Embryonic facial prominence (tissue), 1 donor: ENCODE results near the gene SLC9A9.

ENCODE experiments used
- DNase-seq: peaks from one replicate; pipeline ENCODE4 v3.0.0-alpha.2; 2016; ENCODE audit errors: extremely low spot score

The SLC9A9 gene

GRCh38 chr3:143510601-143511000 is 337.7 kb downstream of the SLC9A9 start:
- DNase-seq, result no peak

DNA sequence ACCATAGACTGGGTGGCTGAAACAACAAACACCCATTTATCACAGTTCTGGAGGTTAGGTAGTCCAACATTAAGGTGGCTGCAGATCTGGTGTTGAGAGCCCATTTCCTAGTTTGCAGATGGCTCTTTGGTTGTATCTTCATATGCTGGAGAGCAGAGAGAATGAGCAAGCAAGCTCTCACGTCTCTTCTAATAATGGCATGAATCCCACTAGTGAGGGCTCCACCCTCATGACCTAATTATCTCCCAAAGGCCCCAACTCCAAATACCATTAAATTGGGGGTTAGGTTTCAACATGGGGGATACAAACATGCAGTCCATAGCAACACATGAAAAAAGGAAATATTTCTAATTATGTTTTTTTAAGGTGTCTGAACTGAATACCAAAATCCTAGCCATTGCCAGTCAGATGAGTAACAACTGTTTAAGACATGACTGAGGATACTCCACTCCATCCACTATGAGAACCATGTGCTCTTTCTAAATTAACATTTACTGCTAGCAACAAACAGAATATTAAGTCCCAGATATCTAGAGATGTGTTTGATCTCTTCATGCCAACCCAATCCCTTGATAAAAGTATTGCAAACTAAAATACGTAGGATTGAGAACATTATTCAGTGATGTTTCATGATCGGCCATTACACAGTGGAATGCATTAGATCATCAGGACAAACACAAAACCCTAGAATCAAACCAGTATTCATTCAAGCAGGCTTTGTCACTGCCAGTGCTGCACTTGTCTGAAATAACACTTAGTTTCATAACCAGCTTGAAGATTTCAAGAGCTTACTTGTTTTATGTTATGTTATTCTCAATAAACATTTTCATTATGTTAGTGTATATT is 340.3 kb downstream of the SLC9A9 start:
- DNase-seq, result no peak

- no peak for DNase-seq
These were observed 342.1 kb downstream of the SLC9A9 start for GRCh38 chr3:143506190-143506589.

DNA sequence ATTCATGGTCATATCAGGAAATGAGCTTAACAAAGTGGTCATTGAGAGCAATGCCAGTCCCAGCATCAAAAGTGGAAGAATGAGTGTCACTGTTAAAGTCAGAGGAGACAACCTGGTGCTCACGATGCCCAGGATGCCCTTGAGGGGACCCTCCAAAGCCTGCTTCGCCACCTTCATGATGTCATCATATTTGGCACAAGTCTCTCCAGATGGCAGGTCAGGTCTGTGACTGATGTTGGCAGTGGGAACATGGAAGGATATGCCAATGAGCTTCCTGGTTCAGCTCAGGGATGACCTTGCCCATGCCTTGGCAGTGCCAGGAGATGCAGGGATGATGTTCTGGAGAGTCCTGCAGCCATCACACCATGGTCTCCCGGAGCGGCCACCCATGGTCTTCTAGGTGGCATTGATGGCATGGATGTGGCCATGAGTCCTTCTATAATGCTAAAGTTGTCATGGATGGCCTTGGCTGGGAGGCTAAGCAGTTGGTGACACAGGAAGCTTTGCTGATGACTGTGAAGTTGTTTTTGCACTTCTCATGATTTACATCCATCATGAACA is 344.9 kb downstream of the SLC9A9 start:
- DNase-seq, result no peak

- no peak for DNase-seq
These were observed 346.2 kb downstream of the SLC9A9 start for GRCh38 chr3:143502081-143502480.

DNA sequence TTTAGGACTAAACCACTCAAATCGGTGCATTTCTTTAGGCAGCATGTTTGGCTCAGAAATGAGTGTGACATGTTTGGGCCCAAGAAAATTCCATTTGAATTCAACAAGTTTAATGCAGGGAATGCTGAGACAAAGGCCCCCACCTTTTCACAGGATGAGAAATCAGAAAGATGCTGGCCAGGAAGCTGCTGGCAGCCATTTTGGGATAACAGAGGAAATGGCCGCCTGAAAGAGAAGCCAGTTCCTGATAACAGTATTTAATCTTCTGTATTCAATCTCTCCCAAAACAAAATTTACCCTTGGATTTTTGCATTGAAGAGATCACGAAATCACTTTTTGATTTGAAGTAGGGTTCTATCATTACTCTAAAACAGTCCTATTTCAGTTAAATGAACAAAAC is 350.9 kb downstream of the SLC9A9 start:
- no peak for DNase-seq

- no peak for DNase-seq
These were observed 352.1 kb downstream of the SLC9A9 start for GRCh38 chr3:143496191-143496590.

DNA sequence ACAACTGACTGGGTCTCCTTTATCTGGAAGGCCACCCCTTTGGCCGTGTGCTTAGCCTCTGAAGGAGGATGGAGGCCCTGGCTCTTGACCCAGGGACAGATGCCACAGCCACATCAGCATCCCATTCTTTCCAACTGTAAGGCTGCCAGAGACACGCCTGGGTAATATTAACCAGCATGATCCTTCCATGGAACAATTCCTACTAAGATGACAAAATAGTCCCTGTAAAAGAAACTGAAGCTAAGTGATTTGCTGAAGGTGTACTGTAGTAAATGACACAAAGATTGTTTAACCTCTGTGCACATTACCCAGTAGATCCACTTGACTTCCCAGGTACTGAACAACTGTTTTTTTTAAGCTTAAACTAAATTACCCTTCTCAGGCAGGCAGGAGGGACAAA is 352.7 kb downstream of the SLC9A9 start:
- no peak for DNase-seq

DNA sequence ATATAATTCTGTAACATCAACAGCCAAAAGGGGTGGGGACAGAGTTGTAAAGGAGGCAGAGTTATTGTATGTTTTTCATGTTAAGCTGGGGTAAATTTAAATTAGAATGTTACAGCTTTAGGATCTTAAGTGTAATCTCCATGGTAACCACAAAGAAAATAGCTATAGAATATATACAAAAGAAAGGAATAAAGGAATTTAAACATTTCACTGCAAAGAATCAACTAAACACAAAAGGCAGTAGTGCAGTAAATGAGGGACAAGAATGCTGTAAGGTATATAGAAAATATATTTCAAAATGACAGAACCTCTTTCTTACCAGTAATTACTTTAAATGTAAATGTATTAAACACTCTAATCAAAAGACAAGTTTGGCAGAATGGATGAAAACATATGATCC is 361.7 kb downstream of the SLC9A9 start:
- DNase-seq, result no peak

GRCh38 chr3:143484846-143485512 is 363.3 kb downstream of the SLC9A9 start:
- no peak for DNase-seq

GRCh38 chr3:143483214-143483613 is 365.1 kb downstream of the SLC9A9 start:
- no peak for DNase-seq

DNA sequence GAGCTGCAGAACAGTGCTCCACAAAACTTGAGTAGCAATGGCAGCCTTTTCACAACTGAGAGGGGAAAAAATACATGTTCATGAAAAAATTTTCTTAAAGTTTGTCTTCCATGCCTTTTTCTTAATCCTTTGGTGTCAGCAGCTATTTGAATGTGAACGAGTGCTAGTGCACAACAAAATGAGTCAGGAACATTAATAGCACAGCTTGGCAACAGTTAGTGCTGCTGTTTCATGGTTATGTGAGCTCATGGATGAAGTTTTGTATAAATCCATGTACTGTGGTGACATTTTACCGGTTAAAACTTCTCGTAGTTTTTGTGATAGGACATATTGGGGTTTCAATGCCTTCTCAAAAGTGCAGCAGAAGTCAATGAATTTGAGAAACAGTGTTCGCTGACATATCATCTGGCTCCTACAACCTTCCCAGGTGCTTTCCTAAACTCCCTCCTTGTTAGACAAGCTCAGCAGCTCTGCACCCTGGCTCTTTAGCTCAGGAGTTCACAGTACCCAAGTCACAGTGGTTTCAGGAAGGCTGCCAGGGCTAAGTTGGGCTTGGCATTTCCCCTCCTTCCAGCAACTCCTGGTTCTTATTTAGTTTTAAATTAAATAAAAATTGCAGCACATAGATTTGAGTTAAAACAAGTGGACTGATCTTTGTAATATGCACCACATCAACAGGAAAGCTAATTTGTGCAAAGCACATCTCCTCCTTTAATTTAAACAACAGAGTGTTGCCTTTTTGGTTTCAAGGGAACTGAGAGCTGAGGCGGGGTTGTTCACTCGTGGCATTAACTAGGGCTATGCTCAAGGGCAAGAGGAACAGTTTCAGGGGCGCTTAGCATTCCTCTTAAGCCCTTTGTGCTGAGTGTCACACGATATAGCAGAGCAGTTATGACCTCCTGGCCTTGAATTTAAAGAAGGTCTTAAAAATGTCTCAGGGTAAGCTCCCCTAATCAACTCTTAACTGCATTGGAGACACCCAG is 365.9 kb downstream of the SLC9A9 start:
- no peak for DNase-seq

- DNase-seq, result no peak
These were observed 367.9 kb downstream of the SLC9A9 start for GRCh38 chr3:143480344-143480743.

GRCh38 chr3:143479727-143480126 is 368.5 kb downstream of the SLC9A9 start:
- DNase-seq, result no peak

DNA sequence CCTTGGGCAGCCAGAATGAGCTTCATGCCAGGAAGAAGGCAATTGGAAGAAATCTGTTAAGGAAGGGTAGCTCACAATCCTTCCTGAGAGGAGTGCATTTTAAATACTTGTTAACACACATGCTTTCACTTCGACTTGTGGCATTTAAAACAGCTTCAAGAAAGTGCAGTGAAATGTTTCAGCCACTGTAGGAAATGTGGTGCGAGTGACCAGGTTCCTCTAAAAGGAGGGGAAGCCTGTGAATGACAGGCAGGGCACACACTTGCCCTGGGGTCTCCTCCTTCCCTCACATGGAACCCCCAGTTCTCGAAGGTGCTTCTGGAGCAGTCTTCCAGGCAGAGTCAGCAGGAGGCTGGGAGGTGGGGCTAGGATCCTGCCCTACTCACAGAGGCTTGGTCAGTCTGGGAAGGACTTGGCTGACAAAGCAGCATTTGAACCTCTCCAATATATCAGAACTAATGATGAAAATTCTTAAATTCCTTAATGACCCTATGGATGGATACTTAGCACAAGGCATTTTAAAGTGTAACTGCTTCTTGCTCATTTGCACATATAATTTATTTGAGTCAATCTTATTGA is 370.1 kb downstream of the SLC9A9 start:
- no peak for DNase-seq

DNA sequence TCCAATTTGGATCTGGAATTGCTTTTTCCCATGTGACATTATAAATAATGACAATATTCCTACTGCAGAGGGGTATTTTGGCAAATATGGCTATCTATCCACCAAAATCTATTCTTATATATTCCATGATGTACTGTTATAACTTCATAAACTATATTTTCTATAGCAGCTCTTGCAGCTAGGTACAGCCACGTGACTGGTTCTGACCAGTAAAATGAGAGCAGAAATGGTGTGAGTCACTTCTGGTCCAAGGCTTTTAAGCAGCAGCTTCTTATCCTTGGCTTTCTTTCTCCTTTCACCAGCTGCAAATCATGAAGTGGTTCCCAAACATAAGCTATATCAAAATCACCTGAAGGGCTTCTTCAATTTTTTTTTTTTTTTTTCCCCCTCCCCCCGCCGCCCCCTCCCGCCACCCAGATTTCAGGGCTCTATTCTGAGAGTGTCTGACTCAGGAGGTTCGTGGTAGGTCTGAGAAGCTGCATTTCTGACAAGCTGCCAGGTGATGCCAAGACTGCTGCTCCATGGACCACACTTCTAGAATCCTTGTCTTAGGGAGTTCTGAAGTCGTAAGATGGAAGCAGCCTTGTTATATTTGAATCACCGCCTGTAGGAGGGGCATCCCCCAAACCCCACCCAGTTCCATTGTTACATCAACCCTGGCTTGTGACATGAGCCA is 371.2 kb downstream of the SLC9A9 start:
- no peak for DNase-seq

DNA sequence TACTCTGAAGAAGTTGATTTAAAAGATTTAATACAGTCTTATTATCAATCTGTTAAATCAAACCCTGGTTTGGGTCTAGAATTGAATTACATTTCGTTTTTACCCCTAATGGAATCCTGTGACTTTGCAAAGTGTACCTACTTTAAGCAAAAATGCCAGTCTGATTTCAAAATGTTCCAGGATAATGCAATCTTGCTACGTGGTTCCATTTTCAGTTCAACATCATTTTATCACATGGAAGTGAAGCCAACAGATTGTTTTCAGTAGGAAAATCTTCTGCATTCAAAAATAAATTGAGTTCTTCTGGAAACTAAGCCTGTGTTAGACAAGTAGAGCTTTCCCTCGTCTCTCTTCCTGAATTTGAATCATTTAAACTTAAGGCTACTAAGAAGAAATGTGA is 372.3 kb downstream of the SLC9A9 start:
- no peak for DNase-seq

GRCh38 chr3:143472731-143473523 is 375.3 kb downstream of the SLC9A9 start:
- DNase-seq, result no peak

DNA sequence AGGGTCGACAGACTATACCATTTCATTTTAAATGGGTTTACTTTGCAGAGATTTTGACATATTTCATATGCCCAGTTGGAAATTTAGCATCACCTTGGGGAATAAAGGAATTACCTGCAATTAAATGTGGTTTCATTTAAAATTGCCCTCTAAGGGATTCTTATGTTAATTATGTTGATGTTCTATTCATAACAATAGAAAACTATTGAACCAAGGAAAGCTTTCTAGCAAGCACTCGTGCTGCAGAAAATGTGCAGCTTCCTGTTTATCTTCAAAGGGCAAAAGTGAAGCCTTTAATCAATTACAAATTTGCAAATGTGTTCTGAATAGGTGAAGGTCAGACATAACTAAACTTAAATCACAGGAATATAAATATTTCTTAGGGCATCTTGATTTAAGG is 376.6 kb downstream of the SLC9A9 start:
- no peak for DNase-seq

DNA sequence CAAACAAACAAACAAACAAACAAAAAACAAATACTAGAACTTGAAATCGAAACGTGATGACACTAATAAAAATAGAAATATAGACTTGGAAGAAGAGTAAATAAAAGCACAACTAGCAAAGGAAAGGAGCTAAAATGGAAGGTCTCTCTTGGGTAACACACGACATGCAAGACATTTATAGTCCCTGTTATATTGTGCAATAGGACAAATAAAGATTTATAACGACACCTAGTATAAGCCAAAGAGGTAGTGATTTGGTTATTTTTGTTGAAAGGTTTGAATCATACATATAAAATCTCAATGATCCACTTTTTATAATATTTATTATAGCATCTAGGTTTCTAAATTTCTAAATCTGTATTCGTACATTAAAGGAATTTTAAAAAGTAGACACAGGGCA is 379.1 kb downstream of the SLC9A9 start:
- DNase-seq, result no peak
